Activated naive CD8-positive, alpha-beta T cell treated with anti-CD3 and anti-CD28 coated beads for 36 hours (primary cell): ENCODE data around the gene PHRF1. TPM values are rescaled to one million over a fixed set of nuclear protein-coding genes. Genes with fewer than 3 reads are reported as not detected.
"Not testable (repeated sequence)": the region's sequence is repeated elsewhere in the genome, so short reads cannot be mapped to it uniquely, and the experiment has no call there.

Source experiments
- DNase-seq: peaks from one replicate; pipeline ENCODE4 v3.0.0; 2021
- H3K27ac Mint-ChIP-seq: one replicate; pipeline ENCODE4 v1.8.0; 2022; ENCODE audit warnings: mild to moderate bottlenecking, moderate library complexity, mixed read lengths
- H3K27me3 Mint-ChIP-seq: one replicate; pipeline ENCODE4 v1.8.0; 2022; ENCODE audit warnings: mild to moderate bottlenecking, mixed read lengths
- H3K36me3 Mint-ChIP-seq: one replicate; pipeline ENCODE4 v1.8.0; 2021; ENCODE audit warnings: mild to moderate bottlenecking, mixed read lengths
- H3K4me1 Mint-ChIP-seq: one replicate; pipeline ENCODE4 v1.8.0; 2021; ENCODE audit warnings: mixed read lengths
- H3K4me3 Mint-ChIP-seq: one replicate; pipeline ENCODE4 v1.8.0; 2022; ENCODE audit warnings: mild to moderate bottlenecking, moderate library complexity, mixed read lengths
- H3K9me3 Mint-ChIP-seq: one replicate; pipeline ENCODE4 v1.8.0; 2022; ENCODE audit warnings: mixed read lengths
- total RNA-seq, 2 experiments: library from RNA; stranded (reverse); gene quantifications; one replicate each; pipeline ENCODE4 v1.2.3, GENCODE V29; 2021

Gene PHRF1
- total RNA-seq, 2 experiments from 2014 or later, result 42.3 to 44.3 TPM

DNA sequence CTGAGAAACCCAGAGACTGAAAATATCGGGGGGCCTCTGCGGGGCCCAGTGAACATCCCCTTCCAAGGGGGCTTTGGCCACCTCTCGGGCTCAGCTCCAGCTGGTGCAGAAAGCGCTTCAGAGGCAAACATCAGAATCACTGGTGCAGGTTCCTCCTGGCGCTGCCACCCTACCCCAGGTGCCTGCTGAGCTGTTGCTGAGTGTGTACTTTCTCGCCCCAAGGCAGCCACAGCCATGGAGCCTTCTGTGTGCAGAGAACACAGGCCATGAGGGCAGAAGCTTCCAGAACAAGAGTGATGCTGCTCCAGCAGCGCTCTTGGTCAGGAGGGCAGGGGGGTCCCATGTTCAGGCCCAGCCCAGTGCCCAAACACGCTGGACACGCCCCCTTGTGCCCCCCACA is 67.1 kb downstream of the PHRF1 start:
- Mint-ChIP-seq H3K4me3 (no peak overlapping the region), H3K27ac (no peak overlapping the region), H3K36me3 (peaks cover 4% of the 10 kb centered on the region), H3K4me1 (peaks cover 8% of the 10 kb centered on the region), H3K9me3 (no peaks in the 10 kb centered on the region), H3K27me3 (peaks cover 14% of the 10 kb centered on the region)
- no peak for DNase-seq

DNA sequence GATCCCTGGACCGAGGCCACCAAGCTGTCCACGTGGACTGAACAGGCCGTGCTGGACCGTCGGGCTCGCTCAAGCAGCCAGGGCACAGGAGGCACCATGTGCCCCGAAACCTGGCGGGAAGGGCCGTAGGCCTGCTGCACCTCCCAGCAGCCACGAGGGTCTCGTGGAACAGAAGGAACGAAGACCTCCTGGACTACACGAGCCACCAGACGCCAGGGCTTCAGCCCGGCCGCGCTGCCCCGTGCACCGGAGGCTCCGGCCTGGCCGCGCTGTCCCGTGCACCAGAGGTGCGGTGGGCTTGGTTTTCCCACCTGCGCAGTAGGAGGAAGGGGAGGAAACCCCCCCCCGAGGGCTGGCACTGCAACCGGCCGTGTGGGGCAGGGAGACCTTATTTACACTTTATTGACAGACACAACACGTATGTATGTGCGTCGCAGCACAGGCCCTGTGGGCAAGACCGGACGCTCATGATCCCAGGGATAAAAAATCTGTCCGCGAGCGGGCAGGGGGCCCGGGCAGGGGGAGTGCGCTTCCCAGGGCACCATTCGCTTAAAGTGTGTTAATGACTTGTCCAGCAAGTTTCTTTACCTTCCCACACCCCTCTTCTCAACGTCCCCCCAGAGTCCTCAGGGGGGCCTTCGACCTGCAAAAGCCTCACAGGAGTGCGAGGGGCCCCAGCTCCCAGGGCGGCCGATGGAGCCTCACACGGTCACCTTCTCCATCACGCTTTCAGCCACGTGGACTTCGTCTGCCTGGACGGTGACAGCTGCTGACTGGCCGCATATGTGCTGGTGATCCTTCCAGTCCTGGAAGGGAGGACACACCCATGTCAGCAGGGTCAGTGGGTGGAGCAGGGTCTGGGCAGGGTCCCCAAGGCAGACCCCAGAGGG is 67.8 kb downstream of the PHRF1 start:
- H3K4me3 Mint-ChIP-seq, result no peak overlapping the region
- peaks cover 2% of the 10 kb centered on the region for H3K36me3 Mint-ChIP-seq
- no peak overlapping the region for H3K27ac Mint-ChIP-seq

DNA sequence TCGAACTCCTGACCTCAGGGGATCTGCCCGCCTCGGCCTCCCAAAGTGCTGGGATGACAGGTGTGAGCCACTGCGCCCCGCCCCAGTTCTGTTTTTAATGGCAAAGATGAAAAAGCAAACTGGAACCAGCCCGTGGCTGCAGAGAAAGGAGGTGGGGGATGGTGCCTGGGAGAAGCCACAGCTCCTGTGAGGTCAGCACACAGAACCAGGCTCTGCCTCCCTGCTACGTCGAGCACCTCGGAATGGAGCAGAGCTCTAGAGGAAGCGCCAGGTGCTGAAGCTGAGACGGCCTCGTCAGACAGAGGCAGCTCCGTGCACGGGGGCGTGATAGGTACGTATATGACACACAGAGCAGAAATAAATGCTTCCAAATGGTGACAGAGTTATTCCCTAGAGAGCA is 69.3 kb downstream of the PHRF1 start:
- no peak overlapping the region for H3K27ac Mint-ChIP-seq
- no peak for DNase-seq
- H3K36me3 Mint-ChIP-seq, result peaks cover 5% of the 10 kb centered on the region
- peaks cover under 1% of the 10 kb centered on the region for H3K27me3 Mint-ChIP-seq
- H3K9me3 Mint-ChIP-seq, result no peaks in the 10 kb centered on the region
- no peak overlapping the region for H3K4me3 Mint-ChIP-seq
- H3K4me1 Mint-ChIP-seq, result peaks cover 4% of the 10 kb centered on the region

More for the DNA sequence above, 67.8 kb downstream of the PHRF1 start:
- H3K27me3 Mint-ChIP-seq, result peaks cover 7% of the 10 kb centered on the region
- DNase-seq, result no peak
- H3K9me3 Mint-ChIP-seq, result no peaks in the 10 kb centered on the region
- peaks cover 6% of the 10 kb centered on the region for H3K4me1 Mint-ChIP-seq

DNA sequence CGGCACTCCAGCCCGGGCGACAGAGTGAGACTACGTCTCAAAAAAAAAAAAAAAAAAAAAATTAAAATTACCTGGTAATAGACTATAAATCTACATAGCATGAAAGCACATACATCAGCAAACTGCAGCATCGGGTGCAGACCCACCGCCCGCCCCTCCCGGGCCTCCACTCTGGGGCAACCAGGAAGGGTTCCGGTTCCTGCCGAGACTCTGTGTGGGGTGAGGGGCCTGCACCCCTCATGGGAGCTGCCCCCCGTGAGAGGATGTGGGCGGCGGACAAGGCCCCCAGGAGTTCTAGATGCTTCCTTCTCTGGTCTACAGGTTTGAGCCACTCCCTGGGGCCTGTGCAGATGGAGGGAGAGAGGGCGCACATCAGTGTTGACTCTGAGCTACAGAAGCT is 69.9 kb downstream of the PHRF1 start:
- peaks cover 4% of the 10 kb centered on the region for H3K4me1 Mint-ChIP-seq
- no peaks in the 10 kb centered on the region for H3K9me3 Mint-ChIP-seq
- no peak for DNase-seq
- H3K36me3 Mint-ChIP-seq, result peaks cover 5% of the 10 kb centered on the region
- H3K27me3 Mint-ChIP-seq, result no peaks in the 10 kb centered on the region
- H3K27ac Mint-ChIP-seq, result no peak overlapping the region
- no peak overlapping the region for H3K4me3 Mint-ChIP-seq

DNA sequence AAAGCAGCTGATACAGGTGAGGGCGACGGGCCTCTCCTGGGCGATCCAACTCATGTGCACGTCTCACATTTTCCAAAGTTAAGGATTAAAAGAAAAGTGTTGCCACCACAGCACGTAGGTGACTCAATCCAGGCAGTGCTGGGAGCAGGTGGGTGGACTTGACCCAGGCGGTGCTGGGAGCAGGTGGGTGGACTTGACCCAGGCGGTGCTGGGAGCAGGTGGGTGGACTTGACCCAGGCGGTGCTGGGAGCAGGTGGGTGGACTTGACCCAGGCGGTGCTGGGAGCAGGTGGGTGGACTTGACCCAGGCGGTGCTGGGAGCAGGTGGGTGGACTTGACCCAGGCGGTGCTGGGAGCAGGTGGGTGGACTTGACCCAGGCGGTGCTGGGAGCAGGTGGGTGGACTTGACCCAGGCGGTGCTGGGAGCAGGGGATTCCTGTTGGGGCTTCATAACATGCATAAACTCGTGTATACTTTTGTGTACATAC is 71.4 kb downstream of the PHRF1 start:
- not testable (repeated sequence) for H3K36me3 Mint-ChIP-seq, H3K27ac Mint-ChIP-seq, H3K27me3 Mint-ChIP-seq, H3K9me3 Mint-ChIP-seq, DNase-seq, H3K4me3 Mint-ChIP-seq, H3K4me1 Mint-ChIP-seq

DNA sequence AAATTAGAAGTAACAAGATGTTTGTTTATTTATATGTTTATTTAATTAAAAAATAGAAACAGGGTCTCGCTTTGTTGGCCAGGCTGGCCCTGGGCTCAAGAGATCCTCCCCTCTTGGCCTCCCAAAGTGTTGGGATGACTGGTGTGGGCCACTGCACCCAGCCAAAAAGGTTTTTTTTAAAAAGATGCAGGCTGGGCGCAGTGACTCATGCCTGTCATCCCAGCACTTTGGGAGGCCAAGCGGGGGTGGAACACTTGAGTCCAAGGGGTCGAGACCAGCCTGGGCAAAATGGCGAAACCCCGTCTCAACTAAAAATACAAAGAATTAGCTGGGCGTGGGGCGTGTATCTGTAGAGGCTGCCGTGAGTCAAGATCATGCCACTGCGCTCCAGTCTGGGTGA is 74.2 kb downstream of the PHRF1 start:
- H3K9me3 Mint-ChIP-seq, result no peaks in the 10 kb centered on the region
- DNase-seq, result no peak
- no peak overlapping the region for H3K4me3 Mint-ChIP-seq
- H3K36me3 Mint-ChIP-seq, result peaks cover 11% of the 10 kb centered on the region
- no peak overlapping the region for H3K27ac Mint-ChIP-seq
- H3K4me1 Mint-ChIP-seq, result peaks cover 4% of the 10 kb centered on the region
- H3K27me3 Mint-ChIP-seq, result no peaks in the 10 kb centered on the region

DNA sequence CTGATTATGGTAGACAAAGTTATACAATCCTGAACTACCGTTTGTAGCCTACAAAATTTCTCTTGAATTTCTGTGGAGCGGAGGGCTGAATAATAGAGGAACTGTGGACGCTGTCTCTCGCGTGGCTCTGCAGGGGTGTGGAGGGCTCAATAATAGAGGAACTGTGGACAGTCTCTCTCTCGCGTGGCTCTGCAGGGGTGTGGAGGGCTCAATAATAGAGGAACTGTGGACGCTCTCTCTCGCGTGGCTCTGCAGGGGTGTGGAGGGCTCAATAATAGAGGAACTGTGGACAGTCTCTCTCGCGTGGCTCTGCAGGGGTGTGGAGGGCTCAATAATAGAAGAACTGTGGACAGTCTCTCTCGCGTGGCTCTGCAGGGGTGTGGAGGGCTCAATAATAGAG is 76.9 kb downstream of the PHRF1 start:
- not testable (repeated sequence) for H3K36me3 Mint-ChIP-seq, DNase-seq, H3K27ac Mint-ChIP-seq, H3K4me3 Mint-ChIP-seq, H3K27me3 Mint-ChIP-seq, H3K9me3 Mint-ChIP-seq, H3K4me1 Mint-ChIP-seq

DNA sequence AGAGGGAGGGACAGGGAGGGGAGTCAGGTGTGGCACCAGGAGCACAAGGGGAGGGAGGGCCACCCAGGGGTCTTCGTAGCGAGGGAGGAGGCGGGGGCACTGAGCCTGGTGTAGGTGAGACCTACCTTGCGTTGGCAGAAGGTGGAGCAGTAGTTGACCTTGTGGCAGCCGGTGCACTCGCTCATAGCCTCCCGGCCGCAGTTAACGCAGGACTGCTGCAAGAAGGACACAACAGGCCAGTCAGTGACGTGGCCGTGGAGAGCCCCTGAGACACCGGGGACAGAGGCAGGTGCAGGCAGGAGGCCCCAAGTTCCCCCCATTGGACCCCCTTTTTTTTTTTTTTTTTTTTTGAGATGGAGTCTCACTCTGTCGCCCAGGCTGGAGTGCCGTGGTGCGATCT is 77.6 kb downstream of the PHRF1 start:
- H3K27me3 Mint-ChIP-seq, result no peaks in the 10 kb centered on the region

DNA sequence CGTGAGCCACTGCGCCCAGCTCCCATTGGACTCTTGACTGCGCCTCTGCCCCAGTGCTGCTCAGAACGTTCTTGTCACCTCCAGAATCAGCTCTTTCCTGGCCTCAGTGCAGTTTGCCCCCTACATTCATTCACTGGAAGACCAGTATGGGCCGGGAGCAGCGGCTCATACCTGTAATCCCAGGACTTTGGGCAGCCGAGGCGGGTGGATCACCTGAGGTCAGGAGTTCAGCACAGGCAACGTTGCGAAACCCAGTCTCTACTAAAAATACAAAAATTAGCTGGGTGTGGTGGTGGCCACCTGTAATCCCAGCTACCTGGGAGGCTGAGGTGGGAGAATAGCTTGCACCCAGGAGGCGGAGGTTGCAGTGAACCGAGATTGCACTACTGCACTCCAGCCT is 78.2 kb downstream of the PHRF1 start:
- not testable (repeated sequence) for H3K4me3 Mint-ChIP-seq, H3K4me1 Mint-ChIP-seq, H3K27ac Mint-ChIP-seq, H3K36me3 Mint-ChIP-seq, DNase-seq, H3K9me3 Mint-ChIP-seq, H3K27me3 Mint-ChIP-seq

More for the DNA sequence above, 77.6 kb downstream of the PHRF1 start:
- Mint-ChIP-seq H3K4me3 (no peak overlapping the region), H3K9me3 (no peaks in the 10 kb centered on the region), H3K27ac (no peak overlapping the region), H3K36me3 (peaks cover 9% of the 10 kb centered on the region), H3K4me1 (no peaks in the 10 kb centered on the region)
- no peak for DNase-seq

DNA sequence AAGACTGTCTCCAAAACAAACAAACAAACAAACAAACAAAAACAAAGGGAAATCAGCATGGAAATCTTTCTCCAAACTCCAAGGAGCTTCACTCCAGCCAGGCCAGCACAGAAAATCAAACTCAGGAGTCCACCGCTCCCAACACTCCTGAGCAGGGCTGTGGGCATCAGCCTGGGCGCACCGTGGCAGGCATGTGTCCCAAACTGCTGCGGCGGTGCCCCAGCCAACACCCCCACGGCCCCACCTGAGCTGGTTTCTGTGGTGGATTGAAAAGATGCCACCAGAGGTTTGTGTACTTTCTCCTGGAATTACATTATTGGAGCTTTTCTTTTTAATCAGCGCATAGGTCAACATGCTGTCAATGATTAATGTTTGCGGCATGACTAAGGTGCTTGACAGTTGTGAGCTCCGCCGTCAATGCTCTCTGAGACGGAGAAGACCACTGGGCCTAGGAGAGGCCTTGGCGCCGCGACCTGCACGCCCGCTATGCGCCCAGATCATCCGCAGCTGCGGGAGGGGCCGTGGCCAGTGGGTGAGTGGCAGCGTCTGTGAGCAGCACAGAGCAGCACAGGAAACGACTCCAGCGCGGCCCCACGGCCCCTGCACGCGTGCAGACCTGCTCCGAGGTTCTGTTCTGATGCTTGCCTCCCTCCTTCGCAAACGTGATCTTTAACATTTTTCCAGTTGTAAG is 78.9 kb downstream of the PHRF1 start:
- Mint-ChIP-seq H3K36me3 (peaks cover 6% of the 10 kb centered on the region), H3K9me3 (no peaks in the 10 kb centered on the region), H3K27me3 (no peaks in the 10 kb centered on the region), H3K27ac (no peak overlapping the region), H3K4me3 (no peak overlapping the region), H3K4me1 (no peaks in the 10 kb centered on the region)
- no peak for DNase-seq

DNA sequence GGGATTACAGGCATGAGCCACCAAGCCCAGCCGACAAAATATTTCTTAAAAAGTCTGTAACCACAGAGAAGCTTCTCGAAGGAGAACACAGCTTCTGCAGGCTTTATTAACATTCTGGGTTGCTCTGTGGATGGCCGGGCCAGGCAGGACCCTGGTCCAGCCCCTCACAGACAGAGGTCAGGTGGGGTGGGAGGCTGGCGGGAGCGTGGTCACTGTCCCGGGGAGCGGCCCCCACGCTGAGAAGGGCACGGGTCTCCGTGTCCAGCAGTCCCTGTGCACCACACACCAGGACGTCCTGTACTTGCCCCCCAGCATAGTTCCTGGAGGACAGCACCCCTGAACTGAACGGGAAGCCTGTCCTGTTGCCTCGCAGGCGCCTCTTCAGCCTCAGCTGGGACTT is 80.2 kb downstream of the PHRF1 start:
- Mint-ChIP-seq H3K4me3 (no peak overlapping the region), H3K36me3 (peaks cover 5% of the 10 kb centered on the region), H3K9me3 (no peaks in the 10 kb centered on the region), H3K4me1 (no peaks in the 10 kb centered on the region), H3K27ac (no peak overlapping the region), H3K27me3 (no peaks in the 10 kb centered on the region)
- no peak for DNase-seq

DNA sequence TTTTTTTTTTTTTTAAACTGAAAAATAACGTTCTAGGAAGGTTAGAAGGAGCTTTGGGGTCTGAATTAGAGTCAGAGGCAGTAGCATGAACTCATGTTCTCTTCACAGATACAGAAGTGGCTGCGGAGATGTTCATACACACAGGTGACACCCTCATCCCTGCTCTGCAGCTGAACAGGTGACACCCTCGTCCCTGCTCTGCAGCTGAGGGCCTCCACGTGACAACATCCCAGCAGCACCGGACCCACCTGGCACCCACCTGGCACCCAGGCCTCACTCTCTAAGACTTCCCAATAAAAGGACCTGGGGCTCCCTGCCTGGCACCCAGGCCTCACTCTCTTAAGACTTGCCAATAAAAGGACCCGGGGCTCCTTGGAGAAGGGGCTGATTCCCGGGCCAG is 80.6 kb downstream of the PHRF1 start:
- Mint-ChIP-seq H3K4me1 (no peaks in the 10 kb centered on the region), H3K9me3 (no peaks in the 10 kb centered on the region), H3K36me3 (peaks cover 4% of the 10 kb centered on the region), H3K27me3 (no peaks in the 10 kb centered on the region), H3K4me3 (no peak overlapping the region), H3K27ac (no peak overlapping the region)
- DNase-seq, result no peak

DNA sequence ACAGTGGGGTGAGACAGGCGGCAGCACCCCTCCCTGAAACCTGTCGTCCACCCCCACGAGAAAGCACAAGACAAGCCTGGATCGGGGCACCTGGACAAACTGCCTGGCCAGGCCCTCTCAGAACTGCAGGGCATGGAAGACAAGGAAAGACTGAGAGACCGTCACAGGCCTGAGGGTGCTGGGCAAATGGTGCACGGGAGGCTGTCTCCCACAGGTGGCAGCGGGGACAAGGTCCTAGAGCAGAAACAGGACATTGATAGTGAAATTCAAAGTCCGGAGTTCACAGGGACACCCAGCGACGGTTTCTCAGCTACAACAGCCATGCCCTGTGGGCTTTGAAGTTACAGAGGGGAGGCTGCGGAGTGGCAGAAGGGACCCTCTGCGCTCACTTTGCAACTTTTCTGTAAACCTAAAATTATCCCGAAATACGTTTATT is 81.4 kb downstream of the PHRF1 start:
- no peaks in the 10 kb centered on the region for H3K9me3 Mint-ChIP-seq
- H3K27ac Mint-ChIP-seq, result no peak overlapping the region
- DNase-seq, result no peak
- peaks cover 2% of the 10 kb centered on the region for H3K36me3 Mint-ChIP-seq
- no peak overlapping the region for H3K4me3 Mint-ChIP-seq
- no peaks in the 10 kb centered on the region for H3K4me1 Mint-ChIP-seq
- H3K27me3 Mint-ChIP-seq, result no peaks in the 10 kb centered on the region

DNA sequence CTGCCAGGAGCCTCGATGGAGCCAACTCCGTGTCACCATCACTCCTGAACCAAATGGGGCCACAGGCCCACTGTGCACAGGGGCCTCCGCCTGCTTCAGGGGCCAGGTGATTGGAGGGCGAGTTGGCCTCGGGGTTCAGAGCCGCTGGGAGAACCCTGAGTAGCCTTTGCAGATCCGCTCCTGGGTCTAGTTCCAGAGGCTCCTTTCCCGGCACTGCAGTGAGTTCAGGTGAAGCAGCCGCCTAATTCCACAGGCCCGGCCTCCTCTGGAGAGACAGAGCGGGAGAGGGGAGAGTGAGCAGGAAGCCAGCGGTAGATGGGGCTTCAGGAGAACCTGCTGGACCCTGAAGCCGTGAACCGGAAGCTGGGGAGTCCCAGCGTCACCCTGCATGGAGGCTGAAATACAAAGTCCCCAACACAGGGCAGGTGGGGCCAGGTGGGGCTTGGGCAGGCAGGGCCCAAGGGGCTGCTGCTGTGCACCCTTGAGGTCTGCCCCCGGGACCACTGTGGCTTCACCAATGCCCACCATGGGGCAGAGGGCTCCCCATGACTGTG is 83.3 kb downstream of the PHRF1 start:
- H3K9me3 Mint-ChIP-seq, result no peaks in the 10 kb centered on the region
- peaks cover 1% of the 10 kb centered on the region for H3K36me3 Mint-ChIP-seq
- H3K4me1 Mint-ChIP-seq, result no peaks in the 10 kb centered on the region
- no peaks in the 10 kb centered on the region for H3K27me3 Mint-ChIP-seq
- H3K4me3 Mint-ChIP-seq, result no peak overlapping the region
- no peak overlapping the region for H3K27ac Mint-ChIP-seq
- DNase-seq, result no peak

DNA sequence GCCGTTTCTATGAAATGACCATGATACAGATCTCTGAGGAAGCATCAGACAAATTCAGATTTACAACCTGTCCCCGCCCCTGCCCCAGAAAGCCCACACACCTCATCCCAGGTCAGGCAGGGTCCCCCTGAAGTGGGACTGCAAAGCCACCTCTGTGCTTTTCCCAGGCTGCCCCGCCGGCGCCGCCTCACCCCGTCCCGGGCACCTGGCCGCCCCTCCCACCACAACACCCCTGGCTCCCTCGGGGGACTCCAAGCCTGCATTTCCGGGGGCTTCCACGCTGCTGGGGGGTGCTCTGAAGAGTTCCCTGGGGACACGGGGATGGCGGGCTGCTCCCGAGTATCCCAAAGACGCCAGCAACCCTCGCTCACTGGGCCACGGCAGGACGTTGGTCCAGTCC is 84.0 kb downstream of the PHRF1 start:
- Mint-ChIP-seq H3K9me3 (no peaks in the 10 kb centered on the region), H3K27me3 (no peaks in the 10 kb centered on the region), H3K4me3 (no peak overlapping the region), H3K4me1 (no peaks in the 10 kb centered on the region), H3K27ac (no peak overlapping the region), H3K36me3 (peaks cover 1% of the 10 kb centered on the region)
- no peak for DNase-seq
